ENCODE results near the gene USP51.
"Not testable (repeated sequence)": the region's sequence is repeated elsewhere in the genome, so short reads cannot be mapped to it uniquely, and the experiment has no call there.

Gene USP51

DNA sequence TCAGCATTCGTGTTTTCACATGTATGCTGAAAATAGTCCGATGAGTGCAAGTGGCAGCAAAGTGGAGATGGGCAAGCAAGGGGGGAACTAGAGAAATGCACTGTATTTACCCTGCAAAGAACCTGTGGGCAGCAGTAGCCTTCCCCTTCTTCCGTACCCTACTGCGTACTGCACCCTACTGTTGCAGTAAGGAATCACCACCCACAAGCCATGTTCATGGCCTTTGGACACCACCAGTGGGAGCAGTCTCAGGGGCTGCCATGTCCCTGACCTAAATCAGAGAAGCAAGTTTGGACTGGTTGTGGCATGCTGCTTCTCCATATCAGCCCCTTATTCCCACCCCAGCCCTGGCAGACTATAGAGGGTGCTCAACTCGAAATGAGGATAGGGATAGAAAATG, 25.6 kb downstream of the USP51 start:
- not testable (repeated sequence) for DNase-seq

DNA sequence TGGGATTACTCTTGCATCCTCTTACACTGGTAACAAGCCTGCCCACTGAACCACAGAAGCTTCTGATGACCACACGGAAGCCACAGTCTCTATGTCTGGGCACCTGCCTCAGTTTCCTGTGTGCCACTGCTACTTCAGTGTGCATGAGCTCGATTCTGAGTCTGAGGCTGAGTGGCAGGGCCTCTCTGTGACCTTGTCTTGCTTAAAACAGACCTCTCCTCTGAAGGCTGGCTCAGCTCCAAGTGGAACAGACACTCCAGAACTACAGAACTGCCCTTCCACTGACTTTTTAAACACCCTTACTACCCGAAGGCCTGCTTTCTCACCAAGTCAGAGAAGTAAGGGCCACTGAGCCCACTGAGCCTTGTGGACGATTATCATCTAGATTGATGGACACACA, 29.7 kb downstream of the USP51 start:
- not testable (repeated sequence) for DNase-seq

DNA sequence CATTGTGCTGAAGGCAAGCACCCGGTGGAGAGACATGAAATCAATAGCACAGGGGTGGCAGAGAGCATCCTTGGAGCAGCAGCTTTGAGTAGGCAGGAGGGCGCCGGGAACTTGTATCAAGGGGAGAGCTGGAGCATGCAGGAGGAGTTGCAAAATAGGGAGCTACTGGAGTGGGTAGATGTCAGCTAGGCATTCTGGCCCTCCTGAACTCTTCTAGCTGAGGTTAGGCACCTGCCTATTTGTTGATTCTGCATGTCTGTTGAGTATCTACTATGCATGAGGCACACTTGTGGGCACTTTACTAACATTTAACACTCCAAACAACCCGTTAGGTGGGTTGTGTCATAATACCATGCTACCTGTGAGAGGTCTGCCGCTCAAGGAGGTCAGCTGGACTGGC, 30.2 kb downstream of the USP51 start:
- not testable (repeated sequence) for DNase-seq

DNA sequence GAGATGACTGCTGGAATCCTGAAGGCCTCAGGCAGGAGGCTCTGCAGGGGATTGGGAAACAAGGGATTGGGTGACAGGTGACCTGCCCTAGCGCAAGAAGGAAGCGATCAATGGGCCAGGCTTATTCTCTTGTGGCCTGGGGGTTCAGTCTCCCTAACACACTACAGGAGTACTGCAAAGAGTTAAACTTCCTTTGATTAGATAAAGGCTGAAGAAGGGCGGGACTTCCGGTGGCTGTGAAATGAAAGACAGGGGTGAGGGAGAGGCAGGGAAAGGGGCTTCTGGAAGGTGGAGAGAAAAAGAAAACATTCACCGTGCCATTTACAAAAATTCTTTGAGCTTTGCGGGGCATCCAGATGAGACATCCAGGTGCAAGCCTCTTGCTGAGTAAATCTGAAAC, 33.9 kb downstream of the USP51 start:
- DNase-seq: not testable (repeated sequence)

DNA sequence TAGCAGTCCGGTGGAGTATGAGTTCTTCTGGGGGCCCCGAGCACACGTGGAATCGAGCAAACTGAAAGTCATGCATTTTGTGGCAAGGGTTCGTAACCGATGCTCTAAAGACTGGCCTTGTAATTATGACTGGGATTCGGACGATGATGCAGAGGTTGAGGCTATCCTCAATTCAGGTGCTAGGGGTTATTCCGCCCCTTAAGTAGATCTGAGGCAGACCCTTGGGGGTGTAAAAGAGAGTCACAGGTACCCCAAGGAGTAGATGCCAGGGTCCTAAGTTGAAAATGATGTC, 36.9 kb downstream of the USP51 start:
- no peak for DNase-seq

DNA sequence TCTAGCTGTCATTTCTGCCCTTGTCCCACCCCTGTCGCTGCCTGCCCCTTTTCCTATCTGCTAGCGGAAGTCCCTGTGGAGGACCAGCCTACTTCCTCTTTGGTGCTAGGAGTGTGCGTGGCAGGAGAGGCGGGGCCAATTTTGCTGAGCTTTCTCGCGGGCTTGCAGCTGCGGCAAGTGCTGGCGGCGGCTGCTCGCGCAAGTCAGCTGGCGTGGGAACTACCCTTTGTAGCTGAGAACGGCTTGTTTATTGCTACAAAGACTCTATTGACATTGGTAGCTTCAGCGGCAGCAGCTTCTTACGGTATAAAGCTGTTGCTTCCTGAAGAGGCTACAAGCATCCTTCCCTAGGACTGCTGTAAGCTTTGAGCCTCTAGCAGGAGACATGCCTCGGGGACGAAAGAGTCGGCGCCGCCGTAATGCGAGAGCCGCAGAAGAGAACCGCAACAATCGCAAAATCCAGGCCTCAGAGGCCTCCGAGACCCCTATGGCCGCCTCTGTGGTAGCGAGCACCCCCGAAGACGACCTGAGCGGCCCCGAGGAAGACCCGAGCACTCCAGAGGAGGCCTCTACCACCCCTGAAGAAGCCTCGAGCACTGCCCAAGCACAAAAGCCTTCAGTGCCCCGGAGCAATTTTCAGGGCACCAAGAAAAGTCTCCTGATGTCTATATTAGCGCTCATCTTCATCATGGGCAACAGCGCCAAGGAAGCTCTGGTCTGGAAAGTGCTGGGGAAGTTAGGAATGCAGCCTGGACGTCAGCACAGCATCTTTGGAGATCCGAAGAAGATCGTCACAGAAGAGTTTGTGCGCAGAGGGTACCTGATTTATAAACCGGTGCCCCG, 37.4 kb downstream of the USP51 start, which contains the start of gene MAGEH1:
MAGEH1 (plus strand) TSS at position 138 of the 843 bp plus-strand sequence; CDS start at position 386, 248 bp downstream.
- DNase-seq: peak; percentile 92

DNA sequence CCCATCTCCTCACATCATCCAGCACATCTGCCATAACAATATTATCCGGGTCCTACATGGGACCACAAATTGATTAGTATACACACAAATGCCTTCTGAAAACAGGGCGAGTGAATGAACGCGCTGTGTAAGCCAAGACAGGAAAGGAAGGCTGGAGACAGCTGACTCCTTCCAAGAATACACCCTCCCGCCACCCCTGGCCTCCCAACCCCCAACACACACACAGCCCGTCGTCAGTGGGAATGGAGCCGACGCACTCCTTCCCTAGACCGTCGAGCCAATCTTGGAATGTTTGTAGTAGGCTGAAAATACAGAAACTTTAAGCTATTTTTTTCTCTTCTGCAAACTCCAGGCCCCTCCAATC, 38.0 kb downstream of the USP51 start:
- DNase-seq: no peak

DNA sequence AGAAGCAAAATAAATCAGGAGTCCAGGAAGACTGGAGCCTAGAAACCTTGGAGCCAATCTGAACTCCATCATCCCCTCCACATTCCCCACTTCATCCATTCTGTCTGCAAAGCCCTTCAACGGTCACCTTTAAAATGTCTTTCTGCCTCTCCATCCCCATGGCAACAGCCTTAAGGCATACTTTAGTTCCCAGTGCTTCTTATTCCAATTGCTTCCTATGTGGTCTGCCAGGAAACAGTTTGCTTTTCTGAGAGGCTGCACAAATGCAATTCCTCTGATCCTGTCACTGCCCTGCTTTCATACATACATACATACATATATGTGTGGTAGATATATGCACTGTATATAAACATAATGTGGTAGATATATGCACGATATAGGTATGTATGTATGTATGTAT, 38.5 kb downstream of the USP51 start:
- peak; percentile 18 for DNase-seq

DNA sequence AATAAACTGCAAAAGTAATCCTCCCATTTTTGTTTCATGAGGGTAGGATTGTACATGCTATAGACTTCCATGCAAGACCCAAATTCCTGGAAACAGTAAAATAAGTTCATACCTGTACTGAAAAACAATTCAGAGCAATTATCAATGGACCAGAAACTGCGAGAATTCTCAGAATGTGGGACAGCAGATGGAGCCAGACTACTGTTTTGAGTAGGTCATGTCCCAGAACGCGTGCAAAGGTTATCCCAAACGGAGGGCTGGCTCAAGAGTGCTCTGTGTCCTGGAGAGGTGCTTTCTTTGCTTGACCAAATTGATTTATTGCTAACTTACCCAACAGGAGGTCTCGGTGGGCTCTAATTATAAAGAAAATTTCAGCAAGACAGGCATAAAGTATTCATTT, 39.4 kb downstream of the USP51 start:
- DNase-seq: peak; percentile 18

DNA sequence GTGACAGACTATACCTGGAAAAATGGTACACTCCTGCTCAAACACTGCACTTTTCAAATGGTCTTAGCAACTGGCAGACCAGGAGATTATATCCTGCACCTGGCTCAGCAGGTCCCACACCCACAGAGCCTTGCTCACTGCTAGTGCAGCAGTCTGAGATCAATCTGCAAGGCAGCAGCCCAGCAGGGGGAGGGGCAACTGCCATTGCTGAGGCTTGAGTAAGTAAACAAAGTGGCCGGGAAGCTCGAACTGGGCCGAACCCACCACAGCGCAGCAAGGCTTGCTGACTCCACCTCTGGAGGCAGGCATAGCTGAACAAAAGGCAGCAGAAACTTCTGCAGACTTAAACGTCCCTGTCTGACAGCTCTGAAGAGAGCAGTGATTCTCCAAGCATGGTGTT, 46.2 kb downstream of the USP51 start:
- not testable (repeated sequence) for DNase-seq
